ENCODE data around the gene TTLL11. TPM values are rescaled to one million over a fixed set of nuclear protein-coding genes. Genes with fewer than 3 reads are reported as not detected.

Gene TTLL11, protein sequence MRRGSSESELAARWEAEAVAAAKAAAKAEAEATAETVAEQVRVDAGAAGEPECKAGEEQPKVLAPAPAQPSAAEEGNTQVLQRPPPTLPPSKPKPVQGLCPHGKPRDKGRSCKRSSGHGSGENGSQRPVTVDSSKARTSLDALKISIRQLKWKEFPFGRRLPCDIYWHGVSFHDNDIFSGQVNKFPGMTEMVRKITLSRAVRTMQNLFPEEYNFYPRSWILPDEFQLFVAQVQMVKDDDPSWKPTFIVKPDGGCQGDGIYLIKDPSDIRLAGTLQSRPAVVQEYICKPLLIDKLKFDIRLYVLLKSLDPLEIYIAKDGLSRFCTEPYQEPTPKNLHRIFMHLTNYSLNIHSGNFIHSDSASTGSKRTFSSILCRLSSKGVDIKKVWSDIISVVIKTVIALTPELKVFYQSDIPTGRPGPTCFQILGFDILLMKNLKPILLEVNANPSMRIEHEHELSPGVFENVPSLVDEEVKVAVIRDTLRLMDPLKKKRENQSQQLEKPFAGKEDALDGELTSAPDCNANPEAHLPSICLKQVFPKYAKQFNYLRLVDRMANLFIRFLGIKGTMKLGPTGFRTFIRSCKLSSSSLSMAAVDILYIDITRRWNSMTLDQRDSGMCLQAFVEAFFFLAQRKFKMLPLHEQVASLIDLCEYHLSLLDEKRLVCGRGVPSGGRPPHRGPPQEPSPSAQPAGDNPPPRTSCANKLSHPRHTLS
- total RNA-seq, result 1 to 10 TPM; 4.5 to 6.5 TPM
- long read RNA-seq, result 0 reads

GRCh38 chr9:122092611-122093506 lies at the start of gene TTLL11:
Gene TTLL11, minus strand, starts transcription at chr9:122093308. Its CDS starts 160 bp downstream, at chr9:122093148.
- peak; percentile 97 to 98 for ATAC-seq
- intact Hi-C loops (cut with DNase I), result loop anchor here in 1 of 2 donors (10.0 kb wide), 1 partner anchor 362 kb away; no protein-coding TSS in a partner anchor
- DNase-seq, result peak; percentile 98

GRCh38 chr9:122141671-122142070 lies 48.6 kb upstream of the TTLL11 start:
- intact Hi-C loops (cut with DNase I), result no loop called here
- peak; percentile 30 for ATAC-seq
- no peak for DNase-seq

DNA sequence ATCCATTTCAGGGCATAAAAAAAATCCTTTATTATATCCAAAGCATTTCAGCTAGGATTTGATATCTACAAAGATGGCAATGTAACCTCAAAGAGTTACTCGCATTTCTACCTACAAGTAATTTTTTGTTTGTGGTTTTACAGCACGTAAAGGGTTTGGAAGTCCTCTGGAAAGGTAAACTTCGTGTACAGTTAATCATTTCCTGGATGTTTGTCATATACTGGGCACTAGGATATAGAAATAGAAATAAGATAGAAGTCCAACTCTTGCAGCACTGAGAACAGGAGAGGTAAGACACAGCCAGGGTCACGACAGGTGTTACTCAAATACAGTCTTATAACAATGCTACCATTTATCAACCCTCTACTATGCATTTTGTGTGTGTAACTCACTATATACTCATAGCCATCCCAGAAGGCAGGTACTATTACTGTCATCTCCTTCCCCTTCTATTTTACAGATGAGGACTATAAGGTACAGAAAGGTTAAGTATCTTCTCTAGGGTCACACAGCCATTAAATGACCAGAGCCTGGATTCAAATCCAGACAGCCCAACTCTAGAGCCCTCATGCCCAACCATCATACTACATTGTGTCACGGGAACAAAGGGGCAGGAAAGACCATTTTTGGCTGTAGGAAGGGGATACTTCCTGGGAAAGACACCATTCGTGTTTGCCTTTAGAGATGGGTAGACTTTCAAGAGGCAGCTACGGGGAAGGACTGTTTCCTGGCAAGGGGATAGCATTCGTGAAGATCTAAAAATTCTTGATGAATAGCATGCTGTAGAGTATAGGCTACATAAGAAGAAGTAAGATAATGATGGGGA lies 47.5 kb upstream of the TTLL11 start:
- intact Hi-C loops (cut with DNase I), result no loop called here
- ATAC-seq (no peak), DNase-seq (no peak)

DNA sequence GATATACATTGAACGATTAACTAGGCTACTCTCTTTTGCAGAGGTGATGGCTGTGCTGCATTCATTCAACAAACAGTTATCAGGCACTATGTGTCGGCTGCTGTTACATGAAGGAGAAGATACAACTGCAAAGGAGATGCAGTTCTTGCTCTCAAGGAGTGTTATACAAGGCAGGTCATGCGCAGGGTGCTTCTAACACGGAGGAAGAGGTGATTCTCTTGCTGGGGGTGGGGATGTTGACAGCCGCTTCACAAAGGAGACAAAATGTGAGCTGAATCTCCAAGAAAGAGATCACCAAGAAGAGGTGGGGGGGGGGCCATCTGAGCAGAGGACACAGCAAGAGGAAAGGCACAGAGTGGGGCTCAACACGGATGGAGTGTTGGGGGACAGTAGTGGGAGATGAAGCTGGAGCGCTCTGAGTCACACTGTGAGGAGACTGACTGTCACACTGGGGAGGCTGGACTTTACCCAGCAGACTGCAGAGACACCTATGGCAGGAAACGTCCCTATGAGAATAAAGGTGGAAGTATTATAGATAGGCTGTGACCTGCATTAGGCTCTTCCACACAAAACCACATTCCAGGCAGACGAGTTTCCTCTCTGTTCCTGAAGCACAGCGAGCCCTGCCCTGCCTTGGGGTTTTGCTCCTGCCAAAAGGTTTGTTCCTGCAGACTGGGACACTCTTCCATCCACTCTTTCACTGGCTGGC lies 45.6 kb upstream of the TTLL11 start:
- intact Hi-C loops (cut with DNase I), result no loop called here
- DNase-seq (no peak), ATAC-seq (no peak)

DNA sequence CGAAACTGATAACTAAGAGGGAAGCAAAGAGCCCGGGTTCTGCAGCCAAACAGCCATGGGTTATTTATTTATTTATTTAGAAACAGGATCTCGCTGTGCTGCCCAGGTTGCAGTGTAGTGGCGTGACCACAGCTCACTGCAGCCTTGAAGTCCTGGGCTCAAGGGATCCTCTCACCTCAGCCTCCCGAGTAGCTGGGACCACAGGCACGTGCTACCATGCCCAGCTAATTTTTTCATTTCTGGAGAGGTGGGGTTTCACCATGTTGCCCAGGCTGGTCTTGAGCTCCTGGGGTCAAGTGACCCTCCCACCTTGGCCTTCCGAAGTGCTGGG lies 42.4 kb upstream of the TTLL11 start:
- intact Hi-C loops (cut with DNase I), result no loop called here
- ATAC-seq, result no peak
- no peak for DNase-seq

GRCh38 chr9:122134822-122135528 lies 41.9 kb upstream of the TTLL11 start:
- intact Hi-C loops (cut with DNase I), result no loop called here
- DNase-seq, result peak; percentile 44
- ATAC-seq, result no peak

GRCh38 chr9:122133984-122134535 lies 41.0 kb upstream of the TTLL11 start:
- no peak for ATAC-seq
- intact Hi-C loops (cut with DNase I), result no loop called here
- no peak for DNase-seq

DNA sequence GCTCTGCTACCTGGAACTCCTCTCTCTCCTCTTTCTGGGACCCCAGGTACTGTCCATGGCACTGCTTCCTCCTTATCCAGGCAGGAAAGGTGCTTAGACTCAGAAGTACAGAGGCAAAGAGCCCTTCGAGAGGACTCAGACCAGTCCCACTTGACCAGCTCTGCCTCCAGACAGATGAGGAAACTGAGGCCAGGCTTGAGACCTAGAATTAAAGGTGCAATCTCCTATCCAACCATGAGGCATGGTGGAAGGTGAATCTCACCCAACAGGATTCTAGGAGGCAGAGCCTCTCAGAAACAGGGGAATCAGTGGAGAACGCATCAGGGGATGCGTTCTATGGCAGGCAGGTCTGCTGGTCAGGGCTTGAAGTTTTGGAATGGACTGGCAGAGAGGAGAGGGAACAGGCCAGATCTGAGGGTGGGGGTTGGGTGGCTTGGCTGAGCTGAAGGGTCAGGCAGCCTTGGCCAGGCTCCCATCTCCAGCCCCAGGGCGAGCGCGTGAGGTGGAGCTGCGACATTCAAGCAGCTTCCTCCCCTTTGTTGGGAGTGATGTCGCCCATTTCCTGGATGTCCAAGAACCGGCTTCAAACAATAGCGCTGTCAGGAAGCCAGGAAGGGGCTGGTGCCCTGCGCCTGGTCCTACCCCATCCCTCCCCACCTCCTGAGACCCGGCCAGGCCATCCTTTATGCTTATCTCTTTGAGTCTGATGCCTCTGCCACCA lies 40.3 kb upstream of the TTLL11 start:
- intact Hi-C loops (cut with DNase I), result no loop called here
- ATAC-seq (peak; percentile 32 to 46), DNase-seq (peak; percentile 69)

DNA sequence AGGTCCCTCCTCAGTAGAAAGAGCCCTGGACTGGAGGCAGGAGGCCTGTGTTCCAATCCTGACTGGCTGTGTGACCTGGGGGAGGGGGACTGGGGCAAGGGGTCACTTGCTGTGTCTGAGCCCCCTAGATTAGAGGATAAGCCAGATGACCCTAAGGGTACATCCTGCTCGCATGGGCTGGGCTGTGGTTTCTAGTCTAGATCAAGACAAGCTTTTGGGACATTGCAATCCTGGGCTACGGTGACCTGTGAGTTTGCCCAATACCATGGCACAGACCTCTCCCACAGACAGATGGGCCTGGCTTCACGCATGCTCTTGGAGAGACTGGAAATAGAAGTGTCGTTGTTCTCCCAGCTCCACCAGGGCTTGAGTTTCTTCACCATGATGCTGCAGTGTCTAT lies 39.4 kb upstream of the TTLL11 start:
- DNase-seq (no peak), ATAC-seq (no peak)
- intact Hi-C loops (cut with DNase I), result no loop called here

DNA sequence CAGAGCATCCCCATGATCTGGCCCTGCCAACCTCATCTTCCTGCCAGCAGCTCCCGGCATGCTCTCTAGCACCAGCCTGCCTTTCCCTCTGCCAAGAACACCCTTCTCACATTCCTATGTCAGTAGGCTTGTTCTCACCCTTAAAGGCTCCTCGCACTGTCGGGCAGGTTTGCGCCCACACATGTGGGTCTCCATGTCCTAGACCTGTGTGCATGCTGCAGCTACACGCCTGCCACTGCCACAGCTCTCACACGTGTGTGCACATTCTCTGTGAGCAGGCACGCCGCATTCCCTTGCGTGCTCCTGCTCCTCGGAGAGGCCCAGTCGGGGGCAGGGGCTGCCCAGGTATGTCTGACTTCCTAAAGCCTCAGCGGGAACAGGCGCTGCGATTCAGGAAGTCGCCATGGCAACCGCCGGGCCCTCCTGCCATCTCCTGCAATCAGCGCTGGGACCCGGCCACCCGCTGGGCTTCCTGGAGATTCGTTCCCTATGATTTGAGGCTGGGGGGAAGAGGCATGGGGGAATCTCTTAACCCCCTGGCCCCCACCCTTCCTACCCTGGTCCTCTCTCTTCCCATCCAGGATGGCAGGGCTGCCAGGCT lies 38.4 kb upstream of the TTLL11 start:
- DNase-seq, result no peak
- intact Hi-C loops (cut with DNase I), result no loop called here
- peak; percentile 57 to 70 for ATAC-seq

DNA sequence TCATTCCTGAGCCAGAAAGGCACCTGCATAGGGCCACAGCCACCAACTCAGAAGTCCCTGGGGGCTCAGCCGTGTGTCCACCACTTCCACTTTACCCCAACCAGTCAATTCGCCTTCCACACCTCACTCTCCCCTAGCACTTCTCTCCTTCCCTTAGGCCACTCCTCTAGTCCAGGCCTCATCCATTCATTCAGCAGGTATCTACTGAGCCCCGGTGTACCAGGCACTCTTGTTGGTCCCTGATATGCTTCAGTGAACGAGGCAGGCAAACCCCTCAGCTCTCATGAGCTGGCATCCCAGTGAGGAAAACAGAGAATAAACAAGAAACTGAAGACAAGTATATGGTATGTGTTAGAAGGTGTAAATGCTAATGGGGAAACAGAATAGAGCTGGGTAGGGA lies 37.7 kb upstream of the TTLL11 start:
- no peak for ATAC-seq
- intact Hi-C loops (cut with DNase I), result no loop called here
- no peak for DNase-seq

GRCh38 chr9:122129969-122130368 lies 36.9 kb upstream of the TTLL11 start:
- intact Hi-C loops (cut with DNase I), result loop anchor here in 1 of 2 donors (10.0 kb wide), 2 partner anchors 125 to 685 kb away; no protein-coding TSS in a partner anchor
- DNase-seq, result no peak
- ATAC-seq, result no peak

GRCh38 chr9:122128969-122129343 lies 35.8 kb upstream of the TTLL11 start:
- intact Hi-C loops (cut with DNase I), result loop anchor here in 1 of 2 donors (10.0 kb wide), 2 partner anchors 126 to 686 kb away; no protein-coding TSS in a partner anchor
- DNase-seq (no peak), ATAC-seq (no peak)

DNA sequence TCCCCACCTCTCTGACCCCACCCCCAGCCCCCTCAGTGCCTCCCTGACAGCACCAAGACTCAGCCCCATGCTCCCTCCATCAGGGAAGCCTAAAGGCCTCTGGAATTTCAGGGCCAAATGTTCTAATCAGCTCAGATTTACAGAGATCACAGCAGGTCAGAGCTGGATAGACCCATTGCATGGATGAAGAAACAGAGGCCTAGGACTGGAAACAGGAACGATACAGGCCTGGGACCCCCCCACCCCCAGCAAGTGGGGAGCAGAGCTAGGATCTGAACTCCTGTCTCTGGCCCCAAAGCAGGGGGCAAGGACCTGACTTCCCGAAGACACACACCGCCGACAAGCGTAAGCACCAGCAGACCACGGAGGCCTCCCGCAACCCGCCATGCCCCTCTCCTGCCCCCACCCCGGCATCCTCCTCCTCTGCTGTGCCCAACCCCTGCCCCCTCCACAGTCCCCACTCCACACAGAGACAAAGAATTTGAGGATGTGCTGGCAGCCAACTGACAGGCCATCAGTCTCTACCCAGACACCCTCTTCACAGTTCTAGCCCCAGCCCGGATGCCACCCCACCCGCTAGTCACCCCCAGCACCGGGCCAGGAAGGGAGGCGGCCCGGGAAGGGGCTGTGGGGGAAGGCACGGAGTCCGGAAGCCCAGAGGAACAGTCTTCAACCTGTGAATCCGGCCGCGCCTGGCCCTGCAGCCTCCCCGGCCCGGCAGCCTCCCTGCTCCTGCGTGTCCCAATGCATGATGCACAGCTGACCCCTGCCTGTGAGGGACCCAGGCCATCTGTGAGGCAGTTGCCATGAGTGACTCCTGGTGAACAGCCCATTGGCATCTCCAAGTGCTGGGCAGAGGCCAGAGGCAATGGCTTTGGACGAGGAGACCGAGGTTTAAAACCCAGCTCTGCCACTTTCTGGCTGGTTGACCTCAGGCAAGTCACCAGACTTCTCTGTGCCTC lies 35.2 kb upstream of the TTLL11 start:
- intact Hi-C loops (cut with DNase I), result loop anchor here in 1 of 2 donors (10.0 kb wide), 2 partner anchors 127 to 687 kb away; no protein-coding TSS in a partner anchor
- ATAC-seq (peak in 1 of 2 donors; percentile 21), DNase-seq (peak; percentile 43)

- ATAC-seq (no peak), DNase-seq (no peak)
- intact Hi-C loops (cut with DNase I), result loop anchor here in 1 of 2 donors (10.0 kb wide), 2 partner anchors 127 to 687 kb away; no protein-coding TSS in a partner anchor
Observed at GRCh38 chr9:122127396-122127798, 34.3 kb upstream of the TTLL11 start.

Data from left cardiac atrium (tissue), 4 donors.